ENCODE results near the gene SHPK. TPM values are rescaled to one million over a fixed set of nuclear protein-coding genes. Genes with fewer than 3 reads are reported as not detected.

Gene SHPK
- polyA plus RNA-seq, 4 donors = 9.6 to 17.3 (median 14.7) TPM

DNA sequence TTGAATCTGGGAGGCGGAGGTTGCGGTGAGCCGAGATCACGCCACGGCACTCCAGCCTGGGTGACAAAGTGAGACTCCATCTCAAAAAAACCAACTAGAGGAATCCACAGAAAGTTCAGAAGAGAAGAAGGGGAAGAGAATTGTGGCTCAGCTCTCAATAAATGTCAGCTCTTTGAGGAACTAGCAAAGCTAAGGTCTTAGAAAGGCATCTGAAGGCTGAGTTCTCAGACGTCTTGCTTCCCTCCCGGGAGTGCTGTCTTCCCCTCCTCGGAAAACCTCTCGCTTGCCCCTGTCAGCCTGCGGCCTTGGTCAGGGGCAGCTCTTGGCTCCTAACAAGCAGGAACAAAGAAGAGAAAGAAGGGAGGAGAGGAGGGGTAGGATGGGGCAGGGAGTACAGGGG lies 5.3 kb downstream of the SHPK start:
- DNase-seq (ENCODE audit: low read depth in 4 of 4, low spot score in 3 of 4) = no peak

DNA sequence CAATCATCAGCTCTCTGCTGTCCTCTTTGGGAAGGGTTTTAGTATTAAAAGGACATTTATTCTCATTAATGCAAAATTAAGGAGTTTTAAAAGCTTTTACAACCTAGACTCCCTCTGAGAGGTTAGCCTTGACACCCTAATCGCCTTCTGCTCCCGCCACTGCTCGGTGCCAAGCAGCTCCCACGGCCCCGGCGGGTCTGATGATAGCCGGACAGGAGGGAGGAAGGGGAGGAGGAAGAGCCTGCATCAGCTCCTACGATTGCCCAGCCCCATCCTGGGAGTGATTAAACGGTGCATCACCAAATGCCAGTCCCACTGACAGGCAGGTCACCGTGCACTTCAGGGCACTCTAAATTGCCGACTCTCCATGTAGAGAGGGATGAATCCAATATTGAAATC lies 8.3 kb downstream of the SHPK start:
- no peak for DNase-seq (ENCODE audit: low read depth in 4 of 4, low spot score in 3 of 4)

- DNase-seq (ENCODE audit: low read depth in 4 of 4, low spot score in 3 of 4) = no peak
These were observed 8.9 kb downstream of the SHPK start for GRCh38 chr17:3626831-3627768.

DNA sequence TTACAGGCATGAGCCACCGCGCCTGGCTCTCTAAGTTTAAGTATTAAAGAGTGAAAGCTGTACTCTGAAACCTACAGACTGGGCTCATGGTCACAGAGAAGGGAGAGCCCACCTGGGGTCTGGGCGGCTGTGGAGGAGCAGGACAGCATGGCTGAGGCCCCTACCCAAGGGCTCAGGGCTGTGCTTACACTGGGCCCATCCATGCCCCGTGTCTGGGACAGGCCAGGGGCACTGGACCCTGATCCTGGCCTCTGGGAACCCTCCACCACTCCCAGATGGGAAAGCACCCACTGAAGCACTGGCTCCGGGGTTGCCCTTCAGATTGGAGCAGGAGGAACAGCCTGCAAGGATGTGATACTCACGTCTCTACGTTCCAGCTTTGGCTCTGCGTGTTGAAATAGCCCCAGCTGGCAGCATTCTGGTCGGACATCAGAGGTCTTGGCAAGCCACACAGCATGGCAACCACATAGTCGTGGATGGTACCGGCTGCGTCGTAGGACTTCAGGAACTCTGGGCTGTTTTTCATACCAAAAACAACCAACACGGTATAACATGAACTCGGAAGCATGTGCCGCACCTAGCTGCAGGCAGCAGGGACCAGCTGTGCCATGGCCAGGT lies 13.0 kb downstream of the SHPK start:
- DNase-seq (ENCODE audit: low read depth in 4 of 4, low spot score in 3 of 4) = no peak

DNA sequence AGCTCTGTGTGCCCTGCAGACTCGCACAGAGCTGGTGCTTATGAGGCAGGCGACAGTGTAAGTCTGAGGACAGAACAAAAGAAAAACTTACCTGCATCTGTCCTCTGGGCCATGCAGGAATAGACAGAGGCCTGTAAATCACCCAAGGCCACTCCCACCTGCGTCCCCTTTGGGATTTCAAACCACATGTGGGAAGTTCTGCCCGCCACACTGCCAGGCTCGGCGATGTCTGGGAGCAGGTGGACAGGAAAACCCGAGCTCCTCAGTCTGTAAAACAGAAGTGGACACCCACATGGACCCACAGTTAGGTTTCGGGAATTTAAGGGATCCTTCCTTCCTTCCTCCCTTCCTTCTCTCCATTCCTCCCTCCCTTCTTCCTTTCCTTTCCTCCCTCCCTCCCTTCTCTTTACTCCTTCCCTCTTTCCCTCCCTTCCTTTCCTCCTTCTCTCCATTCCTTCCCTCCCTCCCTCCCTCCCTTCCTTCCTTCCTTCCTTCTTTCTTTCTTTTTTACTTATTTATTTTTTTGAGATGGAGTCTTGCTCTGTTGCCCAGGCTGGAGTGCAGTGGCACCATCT lies 14.8 kb downstream of the SHPK start:
- no peak for DNase-seq (ENCODE audit: low read depth in 4 of 4, low spot score in 3 of 4)

GRCh38 chr17:3615160-3615870 lies 20.7 kb downstream of the SHPK start:
- DNase-seq (ENCODE audit: low read depth in 4 of 4, low spot score in 3 of 4) = no peak

- no peak for DNase-seq (ENCODE audit: low read depth in 4 of 4, low spot score in 3 of 4)
These were observed 22.9 kb downstream of the SHPK start for GRCh38 chr17:3613124-3613523.

DNA sequence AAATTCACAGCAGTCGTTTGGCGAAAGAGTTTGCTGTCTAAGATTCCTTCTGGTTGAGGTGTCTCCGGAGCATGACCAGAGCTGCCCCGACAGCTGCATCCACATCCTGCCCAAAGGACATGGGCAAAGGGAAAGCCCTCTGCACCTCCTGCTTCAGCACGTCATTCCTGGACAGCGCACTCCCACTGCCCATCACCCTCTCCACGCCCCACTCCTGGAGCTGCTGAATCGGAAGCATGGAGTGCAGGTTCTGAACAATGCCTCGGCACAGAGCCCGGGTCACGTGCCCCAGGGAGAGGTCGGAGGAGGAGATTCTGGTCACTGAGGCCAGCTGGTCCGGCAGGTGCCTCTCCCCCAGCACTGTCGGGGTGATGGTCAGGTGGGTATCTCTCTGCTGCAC lies 25.5 kb downstream of the SHPK start:
- DNase-seq (ENCODE audit: low read depth in 4 of 4, low spot score in 3 of 4) = no peak

DNA sequence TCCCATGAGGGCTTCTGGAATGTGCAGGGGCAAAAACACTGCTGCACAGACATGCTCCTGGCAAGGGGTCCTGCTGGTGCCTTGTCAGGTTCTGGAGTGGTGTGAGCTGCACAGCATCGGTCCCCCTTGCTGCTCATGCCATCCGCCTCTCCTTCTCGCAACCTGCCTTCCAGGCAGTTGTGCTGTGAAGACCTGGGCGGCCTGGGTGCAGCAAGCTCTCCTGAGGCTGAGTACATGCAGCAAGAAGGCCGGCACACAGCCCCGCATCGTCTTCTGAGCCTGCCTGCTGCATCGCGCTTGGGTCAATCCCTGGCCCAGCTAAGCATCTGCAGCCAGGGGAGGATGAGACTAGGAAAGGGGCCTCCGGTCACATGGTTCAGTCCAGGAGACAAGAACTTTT lies 26.4 kb downstream of the SHPK start:
- DNase-seq (ENCODE audit: low read depth in 4 of 4, low spot score in 3 of 4) = no peak

DNA sequence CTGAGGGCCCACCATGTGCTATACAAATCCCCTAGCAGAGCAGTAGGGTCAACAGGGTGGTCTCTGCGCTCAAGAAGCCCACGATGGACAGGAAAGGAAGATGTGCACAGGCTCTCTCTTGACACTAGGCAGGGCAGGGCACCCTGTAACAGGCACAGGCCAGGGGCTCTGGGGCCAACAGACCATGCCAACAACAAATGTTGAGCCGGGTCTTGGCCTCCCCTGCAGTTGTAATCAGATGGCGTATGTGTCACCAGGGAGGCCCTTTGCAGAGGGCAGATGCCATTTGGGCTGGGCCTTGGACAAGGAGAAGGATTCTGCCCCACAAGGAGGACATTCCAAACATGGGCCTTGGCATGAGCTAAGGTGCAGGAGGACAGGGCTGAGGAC lies 32.2 kb downstream of the SHPK start:
- DNase-seq (ENCODE audit: low read depth in 4 of 4, low spot score in 3 of 4) = no peak

DNA sequence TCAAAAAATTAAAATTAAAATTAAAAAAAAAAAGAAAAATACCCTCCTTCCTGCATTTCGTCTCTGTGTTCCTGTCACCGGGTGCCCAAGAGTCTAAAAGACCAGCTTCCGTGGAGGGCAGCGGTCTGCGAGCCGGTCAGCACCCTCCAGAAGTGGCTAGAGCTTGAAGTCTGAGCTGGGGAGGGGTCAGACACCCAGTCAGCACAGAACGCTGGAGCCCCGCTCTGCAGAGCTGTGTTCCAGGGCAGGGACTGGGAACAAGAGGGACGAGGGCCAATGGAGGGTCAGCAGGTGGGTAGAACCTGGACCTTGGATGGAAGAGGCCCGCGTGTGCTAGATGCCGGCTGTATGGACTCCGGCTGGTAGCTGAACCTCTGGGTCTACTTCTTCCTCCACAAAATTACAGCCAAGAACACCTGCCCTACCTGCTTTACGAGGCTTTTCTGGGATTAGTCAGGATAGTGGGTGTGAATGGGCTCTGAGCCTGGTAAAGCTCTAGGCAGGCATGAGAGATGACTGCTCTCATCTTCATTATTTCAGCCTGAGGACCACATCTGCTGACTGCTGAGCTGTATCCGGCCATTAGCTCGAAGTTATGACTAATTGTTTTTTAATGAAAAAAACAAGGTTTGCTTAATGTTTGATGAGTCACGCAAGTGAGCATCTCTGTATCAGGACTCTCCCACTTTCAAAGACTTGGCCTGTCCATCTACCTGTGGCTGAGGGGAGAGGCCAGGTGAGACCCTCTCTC lies 32.8 kb downstream of the SHPK start:
- DNase-seq (ENCODE audit: low read depth in 4 of 4, low spot score in 3 of 4) = no peak

GRCh38 chr17:3602499-3602898 lies 33.6 kb downstream of the SHPK start:
- DNase-seq (ENCODE audit: low read depth in 4 of 4, low spot score in 3 of 4) = no peak

GRCh38 chr17:3600529-3601205 lies 35.4 kb downstream of the SHPK start:
- no peak for DNase-seq (ENCODE audit: low read depth in 4 of 4, low spot score in 3 of 4)

DNA sequence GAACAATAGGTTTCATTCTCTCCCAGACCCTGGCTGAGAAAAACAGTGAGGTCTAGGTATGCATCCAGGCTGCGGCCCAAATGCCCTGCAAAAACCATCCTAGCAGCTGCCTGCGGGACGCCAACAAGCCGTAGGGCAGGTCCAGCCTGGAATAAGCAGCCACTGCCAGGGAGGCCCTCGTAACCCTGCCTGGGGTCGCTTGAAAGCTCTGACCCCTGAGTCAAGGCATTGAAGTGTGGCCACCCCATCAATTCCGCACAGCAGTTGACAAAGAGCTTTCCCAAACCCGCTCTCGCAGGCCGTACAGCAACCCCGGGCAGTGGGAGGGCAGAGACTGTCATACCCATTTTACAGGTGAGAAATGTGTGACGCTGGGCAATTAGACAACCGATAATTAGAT lies 38.0 kb downstream of the SHPK start:
- DNase-seq (ENCODE audit: low read depth in 4 of 4, low spot score in 3 of 4) = no peak

DNA sequence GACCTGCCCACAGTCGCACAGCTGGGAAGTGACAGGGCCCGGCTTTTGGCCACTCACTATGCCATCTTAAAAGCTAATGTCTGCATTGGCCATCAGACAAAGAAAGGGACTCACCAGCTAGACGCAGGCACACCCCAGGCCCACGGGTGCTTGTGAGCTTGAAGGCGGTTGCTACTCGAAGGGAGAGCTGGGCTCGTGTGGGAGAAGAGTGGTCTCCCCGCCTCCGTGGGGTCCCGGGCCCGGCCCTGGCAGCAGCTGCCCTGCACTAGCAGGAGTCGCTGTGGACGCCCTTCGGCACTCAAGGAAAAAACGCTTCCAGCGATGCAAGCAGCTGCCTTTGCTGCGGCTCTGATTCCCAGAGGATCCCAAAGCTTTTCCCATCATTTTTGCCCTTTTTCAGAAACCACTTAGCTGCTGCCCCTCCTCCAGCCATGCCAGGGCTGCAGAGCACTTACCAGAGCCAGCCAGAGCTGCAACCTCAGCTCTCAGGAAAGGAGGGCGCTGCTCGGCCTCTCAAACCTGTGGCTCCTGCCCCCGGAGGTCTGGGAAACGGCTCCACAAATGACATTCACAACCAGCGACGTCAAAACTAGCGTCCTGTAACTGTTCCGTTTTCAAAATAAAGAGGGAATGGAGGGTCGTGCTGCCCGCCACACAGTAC lies 39.1 kb downstream of the SHPK start:
- DNase-seq (ENCODE audit: low read depth in 4 of 4, low spot score in 3 of 4) = no peak

GRCh38 chr17:3594976-3595375 lies 41.1 kb downstream of the SHPK start:
- no peak for DNase-seq (ENCODE audit: low read depth in 4 of 4, low spot score in 3 of 4)

DNA sequence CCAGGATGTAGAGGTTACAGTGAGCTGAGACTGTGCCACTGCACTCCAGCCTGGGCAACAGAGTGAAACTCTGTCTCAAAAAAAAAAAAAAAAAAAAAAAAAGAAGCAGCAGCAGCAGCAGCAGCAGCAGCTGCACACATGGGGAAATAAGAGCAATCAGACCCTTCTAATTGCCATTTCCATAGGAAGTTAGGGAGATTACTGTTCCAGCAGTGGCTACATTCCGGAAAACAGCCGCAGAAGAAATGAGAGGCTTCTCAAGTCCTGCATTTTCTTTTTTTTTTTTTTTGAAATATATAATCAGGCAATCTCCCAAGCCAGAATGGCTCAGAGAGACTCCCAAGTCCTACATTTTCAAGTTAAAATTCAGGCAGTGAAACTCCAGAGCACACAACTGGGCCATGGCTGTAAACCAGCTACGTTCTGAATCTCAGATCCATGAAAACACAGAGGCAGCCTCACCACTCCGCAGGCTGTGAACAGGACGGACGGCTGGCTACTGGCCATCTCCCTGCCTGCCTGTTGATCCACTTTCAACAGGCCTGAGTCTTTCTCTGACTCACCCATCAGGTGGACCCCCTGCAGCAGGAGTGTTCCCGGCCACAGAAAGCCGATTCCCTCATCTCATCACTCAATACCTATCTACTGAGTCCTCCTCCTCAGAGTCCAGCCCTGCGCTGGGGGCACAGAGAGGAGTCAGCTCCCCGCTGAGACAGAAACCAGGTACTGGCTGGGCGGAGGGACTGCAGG lies 41.8 kb downstream of the SHPK start:
- DNase-seq (ENCODE audit: low read depth in 4 of 4, low spot score in 3 of 4) = no peak

GRCh38 chr17:3593384-3593783 lies 42.7 kb downstream of the SHPK start:
- no peak for DNase-seq (ENCODE audit: low read depth in 4 of 4, low spot score in 3 of 4)

All from left renal pelvis (tissue), 4 donors.